Ovary (tissue), 9 donors: ENCODE measurements around the gene RAB8B. TPM values are rescaled to one million over a fixed set of nuclear protein-coding genes. Genes with fewer than 3 reads are reported as not detected.

Experiments used
- DNase-seq, 5 donors: peaks; one replicate each; pipeline ENCODE4 v3.0.0-alpha.2; 2019 to 2020
- H3K27ac ChIP-seq, 2 donors: fragments of 200-600 bp; one replicate each; pipeline versions ENCODE4 v1.5.1 to v1.8.0; 2019 to 2022
- H3K27me3 ChIP-seq: fragments of 200-600 bp; one replicate; pipeline ENCODE4 v1.8.0; 2022
- H3K36me3 ChIP-seq: fragments of 200-600 bp; sonication (generic); one replicate; pipeline ENCODE4 v1.5.1; 2019
- H3K4me1 ChIP-seq: one replicate; pipeline ENCODE4 v1.8.1; 2013; ENCODE audit warnings: mild to moderate bottlenecking, moderate library complexity; ENCODE audit not compliant: insufficient read depth
- H3K4me3 ChIP-seq: fragments of 200-600 bp; sonication (generic); one replicate; pipeline ENCODE4 v1.5.1; 2017
- H3K9me3 ChIP-seq, 2 donors: fragments of 200-600 bp in 1 of 2; sonication (generic) in 1 of 2; one replicate each; pipeline versions ENCODE4 v1.5.1 to v1.8.1; 2013 to 2019; ENCODE audit warnings: mild to moderate bottlenecking in 1 of 2, moderate library complexity in 1 of 2
- CTCF ChIP-seq, 3 donors: fragments of 450-650 bp in 2 of 3; fragments of 200-600 bp in 1 of 3; IDR thresholded peaks; one replicate each; pipeline versions ENCODE4 v1.5.1 to v1.8.0; 2016 to 2022; ENCODE audit warnings: antibody characterized with exemption in 3 of 3, mild to moderate bottlenecking in 1 of 3
- EP300 ChIP-seq: sonication (generic); formaldehyde crosslinking; IDR thresholded peaks from one replicate; pipeline ENCODE4 v1.6.1; 2017; ENCODE audit warnings: antibody characterized with exemption
- POLR2A ChIP-seq: fragments of 450-650 bp; IDR thresholded peaks from one replicate; pipeline ENCODE4 v1.6.1; 2017; ENCODE audit warnings: antibody characterized with exemption, mild to moderate bottlenecking, moderate library complexity
- WGBS, 3 donors: extraction: QIAGEN DNeasy Blood & Tissue Kit in 1 of 3; methylation state at CpG; one replicate each; pipeline versions ENCODE4 v1.1.5 to v1.1.7; 2013 to 2017; 5-methylcytosine and 5-hydroxymethylcytosine counted together
- intact Hi-C, 4 donors: fragments of 100-400 bp; cut with DNase I; formaldehyde crosslinking; loops; one replicate each; pipeline versions ENCODE4 v1.11.0 to v1.15.1; 2022 to 2023
- polyA plus RNA-seq, 2 donors: library from polyadenylated mRNA; stranded (reverse); fragments of 200-250 nt in 1 of 2; fragments of 350-450 nt in 1 of 2; fragmentation: Illumina TruSeq in 1 of 2; extraction: RNeasy Lipid Tissue Mini Kit (QIAGEN cat#74804) in 1 of 2; gene quantifications; one replicate each; pipeline ENCODE4 v1.2.3, GENCODE V29; 2013 to 2014
- total RNA-seq, 7 donors: library from RNA; depleted of rRNA in 2 of 7; stranded (reverse); fragments of >200 nt in 2 of 7; fragmentation: NEBNext Ultra II Directional in 3 of 7; extraction: Animal tissue kit (Norgen Biotek cat#: 25700) in 3 of 7; gene quantifications; one replicate each; pipeline versions ENCODE4 v1.1.0 to v1.2.4, GENCODE V29; 2016 to 2023
- donor health status: DM: no; HTN: no; CAD: no; lungs with moderate emphysema.
- donor health status: DM: no; HTN: no; CAD: no.
- donor health status: Bipolar disorder and iron deficiency.
- donor health status: DM: yes; HTN: yes; CAD: no.
- donor health status: DM: no; HTN: no; CAD: no.
- donor health status: DM: yes; HTN: yes; CAD: no.

The RAB8B gene
- total and polyA plus RNA-seq, 9 donors = 18.5 to 58.0 (median 44.8) TPM

DNA sequence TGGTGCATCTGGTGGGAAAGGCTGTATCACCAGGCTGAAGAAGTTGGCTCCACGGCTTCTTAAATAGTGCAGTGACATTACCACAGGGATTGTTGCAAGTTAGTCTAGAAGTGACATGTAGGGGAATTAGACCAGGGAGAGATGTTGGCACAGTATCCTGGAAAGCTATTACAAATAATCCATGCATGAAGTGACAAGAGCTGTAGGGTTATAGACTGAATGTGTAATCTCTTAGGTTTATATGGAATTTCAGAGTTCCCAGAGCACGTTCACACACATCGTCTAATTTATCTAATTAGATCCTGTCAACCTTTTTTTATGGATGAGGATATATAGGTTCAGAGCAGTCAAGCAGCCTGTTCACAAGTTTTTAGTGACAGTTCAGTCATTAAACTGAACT is 50.7 kb downstream of the RAB8B start:
- Histone ChIP-seq H3K27me3 (no peaks in the 10 kb centered on the region), H3K4me3 (no peak overlapping the region), H3K4me1 (peaks cover 3% of the 10 kb centered on the region), H3K9me3 (no peaks in the 10 kb centered on the region), H3K36me3 (no peaks in the 10 kb centered on the region), H3K27ac (no peak overlapping the region)
- no peak for DNase-seq
- intact Hi-C loops = no loop called here
- 89 to 96% (median 94%) methylated on average over 3 of the region's 3 CpGs for WGBS, 3 donors
- TF ChIP-seq EP300 (no peak), POLR2A (no peak)

DNA sequence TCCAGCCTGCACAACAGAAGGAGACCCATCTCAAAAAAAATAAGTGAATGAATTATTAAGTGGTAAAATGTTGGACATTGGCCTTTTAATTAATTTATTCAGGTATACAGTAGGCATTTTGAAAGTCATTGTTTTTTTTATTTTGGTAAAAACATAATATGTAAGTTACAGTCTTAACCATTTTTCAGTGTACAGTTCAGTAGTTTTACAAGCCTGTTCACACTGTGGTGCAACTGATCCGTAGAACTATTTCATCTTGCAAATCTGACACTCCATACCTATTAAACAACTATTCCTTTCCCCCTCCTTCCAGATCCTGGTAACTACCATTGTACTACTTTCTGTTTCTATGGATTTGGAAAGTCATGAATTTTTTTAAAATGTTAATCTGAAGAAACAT is 51.9 kb downstream of the RAB8B start:
- intact Hi-C loops = no loop called here
- Histone ChIP-seq H3K4me1 (peaks cover 3% of the 10 kb centered on the region), H3K9me3 (no peaks in the 10 kb centered on the region), H3K27me3 (no peaks in the 10 kb centered on the region), H3K36me3 (no peaks in the 10 kb centered on the region), H3K4me3 (no peak overlapping the region), H3K27ac (no peak overlapping the region)
- no peak for TF ChIP-seq EP300
- TF ChIP-seq CTCF (IDR thresholded peaks at IDR 0.05) = no peak
- no peak for TF ChIP-seq POLR2A
- 94 to 95% (median 95%) methylated on average over 1 of the region's 1 CpG for WGBS, 3 donors
- no peak for DNase-seq

DNA sequence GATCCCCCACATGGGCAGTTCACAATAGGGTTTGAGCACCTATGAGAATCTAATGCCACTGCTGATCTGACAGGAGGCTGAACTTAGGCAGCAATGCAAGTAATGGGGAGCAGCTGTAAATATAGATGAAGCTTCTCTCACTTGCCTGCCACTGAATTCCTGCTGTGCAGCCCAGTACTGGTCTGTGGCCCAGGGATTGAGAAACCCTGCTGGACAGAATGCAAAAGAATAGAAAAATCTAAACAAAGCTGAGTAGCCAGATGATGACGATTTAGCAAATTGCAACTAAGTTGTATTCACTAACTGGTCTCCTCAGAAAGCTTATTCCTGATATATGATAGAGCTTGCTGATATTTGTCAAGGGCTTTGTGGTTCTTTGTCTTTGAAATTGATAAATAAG is 53.7 kb downstream of the RAB8B start:
- no peak for TF ChIP-seq POLR2A
- no peak for TF ChIP-seq EP300
- TF ChIP-seq CTCF (IDR thresholded peaks at IDR 0.05) = no peak
- Histone ChIP-seq H3K9me3 (no peaks in the 10 kb centered on the region), H3K27me3 (no peaks in the 10 kb centered on the region), H3K4me1 (peaks cover 3% of the 10 kb centered on the region), H3K27ac (no peak overlapping the region), H3K4me3 (no peak overlapping the region), H3K36me3 (no peaks in the 10 kb centered on the region)
- peak in 1 of 5 donors; percentile 46 for DNase-seq
- intact Hi-C loops = no loop called here
- 16 to 23% (median 20%) methylated on average over 1 of the region's 1 CpG for WGBS, 3 donors

- Histone ChIP-seq H3K36me3 (no peaks in the 10 kb centered on the region), H3K4me3 (no peak overlapping the region), H3K27ac (no peak overlapping the region), H3K9me3 (no peaks in the 10 kb centered on the region), H3K27me3 (no peaks in the 10 kb centered on the region), H3K4me1 (peaks cover 1% of the 10 kb centered on the region)
- intact Hi-C loops = no loop called here
- TF ChIP-seq CTCF (IDR thresholded peaks at IDR 0.05) (no peak), POLR2A (no peak), EP300 (no peak)
- DNase-seq = no peak
- 41 to 45% (median 42%) methylated on average over 1 of the region's 1 CpG for WGBS, 3 donors
These were observed 54.4 kb downstream of the RAB8B start for GRCh38 chr15:63243776-63244175.

GRCh38 chr15:63244399-63244798 is 55.0 kb downstream of the RAB8B start:
- H3K27me3 ChIP-seq = no peaks in the 10 kb centered on the region
- intact Hi-C loops = no loop called here
- DNase-seq = no peak
- no peaks in the 10 kb centered on the region for H3K9me3 ChIP-seq
- 6 to 11% (median 6%) methylated on average over 4 of the region's 4 CpGs for WGBS, 3 donors
- no peak for TF ChIP-seq EP300
- no peak for TF ChIP-seq CTCF (IDR thresholded peaks at IDR 0.05)
- no peak for TF ChIP-seq POLR2A
- H3K4me1 ChIP-seq = peaks cover 1% of the 10 kb centered on the region
- H3K36me3 ChIP-seq = no peaks in the 10 kb centered on the region
- H3K4me3 ChIP-seq = no peak overlapping the region
- no peak overlapping the region for H3K27ac ChIP-seq
